GM21526 (cell line): ENCODE results near the gene CACNG8.
"Not testable (repeated sequence)": the region's sequence is repeated elsewhere in the genome, so short reads cannot be mapped to it uniquely, and the experiment has no call there.

ENCODE experiments used
- ATAC-seq: cut with Tn5 transposase; IDR thresholded peaks from one replicate; pipeline ENCODE4 v1.9.1; 2021; ENCODE audit warnings: moderate library complexity; ENCODE audit not compliant: unreplicated experiment, low FRiP score

Gene CACNG8

DNA sequence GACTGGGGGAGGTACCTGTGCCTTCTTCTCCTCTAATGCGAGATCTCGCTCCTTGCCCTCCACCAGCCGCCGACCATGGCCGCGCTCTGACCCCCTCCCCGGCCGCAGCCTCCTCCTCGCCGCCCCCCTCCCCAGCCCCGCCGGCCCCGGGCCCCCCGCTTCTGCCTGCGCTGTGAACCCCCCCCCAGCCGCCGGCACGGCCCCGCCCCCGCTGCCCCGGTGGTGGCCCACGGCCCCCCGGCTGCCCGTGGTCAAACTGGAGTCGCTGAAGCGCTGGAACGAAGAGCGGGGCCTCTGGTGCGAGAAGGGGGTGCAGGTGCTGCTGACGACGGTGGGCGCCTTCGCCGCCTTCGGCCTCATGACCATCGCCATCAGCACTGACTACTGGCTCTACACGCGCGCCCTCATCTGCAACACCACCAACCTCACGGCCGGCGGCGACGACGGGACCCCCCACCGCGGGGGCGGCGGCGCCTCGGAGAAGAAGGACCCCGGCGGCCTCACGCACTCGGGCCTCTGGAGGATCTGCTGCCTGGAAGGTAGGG lies at the start of gene CACNG8:
Gene CACNG8, plus strand, starts transcription at position 51 of the 545 bp plus-strand sequence.
- no peak for ATAC-seq

DNA sequence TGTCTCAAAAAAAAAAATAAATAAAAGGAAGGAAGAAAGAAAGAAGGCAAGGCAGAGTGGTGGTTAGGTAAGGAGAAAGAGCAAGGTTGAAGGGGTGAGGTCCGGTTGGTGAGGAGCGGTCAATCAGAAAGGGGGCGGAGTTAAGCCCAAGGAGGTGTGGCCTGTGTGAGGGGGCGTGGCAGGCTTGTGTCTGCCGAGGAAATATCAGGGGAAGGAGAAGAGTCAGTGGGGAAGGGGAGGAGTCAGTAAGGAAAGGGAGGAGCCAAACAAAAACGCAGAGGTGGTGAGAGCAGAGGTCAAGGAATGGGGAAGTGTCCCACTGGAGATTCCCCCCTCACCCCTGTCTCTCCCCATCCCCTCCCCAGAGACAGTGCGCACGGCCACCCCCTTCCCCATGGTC lies 47.7 kb upstream of the CACNG8 start:
- no peak for ATAC-seq

DNA sequence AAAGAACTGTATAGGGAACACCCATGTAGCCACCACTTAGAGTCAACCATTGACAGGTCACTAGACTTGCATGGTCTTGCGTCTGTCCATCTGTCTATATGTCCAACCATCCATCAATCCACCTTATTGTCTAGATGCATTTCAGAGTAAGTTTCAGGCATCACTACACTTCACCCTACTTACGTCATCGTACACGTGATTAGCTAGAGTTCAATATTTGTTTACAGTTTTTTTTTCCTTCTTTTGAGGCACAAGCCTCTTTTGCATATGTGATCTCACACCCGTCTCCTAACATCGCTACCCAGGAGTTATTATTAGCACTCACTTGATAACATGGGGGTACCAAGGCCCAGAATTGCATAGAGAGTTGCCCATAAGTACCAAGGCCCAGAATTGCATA lies 46.7 kb upstream of the CACNG8 start:
- no peak for ATAC-seq

DNA sequence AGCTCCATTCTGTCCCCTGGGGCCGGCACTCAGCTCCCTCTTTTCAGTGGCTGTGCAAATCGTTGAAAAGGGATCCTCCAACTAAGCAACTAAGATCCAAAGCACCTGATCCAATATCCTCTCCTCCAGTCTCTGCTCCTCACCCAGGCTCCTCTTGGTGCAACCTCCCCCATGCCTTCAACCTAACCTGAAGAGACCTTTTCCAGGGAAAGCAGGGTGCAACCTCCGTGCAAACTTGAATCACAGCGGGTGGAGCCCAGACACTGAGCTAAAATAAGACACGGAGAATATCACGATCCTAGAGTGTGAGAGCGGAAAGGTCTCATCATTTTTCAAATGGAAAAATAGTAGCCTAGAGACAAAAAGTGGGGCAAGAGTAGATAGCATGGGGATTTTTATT lies 45.4 kb upstream of the CACNG8 start:
- no peak for ATAC-seq

DNA sequence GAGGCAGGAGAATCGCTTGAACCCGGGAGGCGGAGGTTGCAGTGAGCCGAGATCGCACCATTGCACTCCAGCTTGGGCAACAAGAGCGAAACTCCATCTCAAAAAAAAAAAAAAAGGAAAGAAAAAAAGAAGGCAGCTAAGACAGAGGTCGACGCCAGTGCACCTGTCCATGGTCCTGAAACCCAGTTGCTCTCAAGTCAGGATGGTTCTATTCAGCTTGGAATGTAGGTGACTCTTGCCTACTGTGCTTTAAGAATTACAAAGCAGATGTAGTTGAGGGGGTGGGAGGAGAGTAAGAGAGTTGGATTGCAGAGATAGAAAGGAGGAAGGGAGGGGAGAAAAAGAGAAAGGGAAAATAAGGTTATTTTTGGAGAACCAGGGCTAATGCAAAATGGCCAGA lies 35.0 kb upstream of the CACNG8 start:
- ATAC-seq, result no peak

DNA sequence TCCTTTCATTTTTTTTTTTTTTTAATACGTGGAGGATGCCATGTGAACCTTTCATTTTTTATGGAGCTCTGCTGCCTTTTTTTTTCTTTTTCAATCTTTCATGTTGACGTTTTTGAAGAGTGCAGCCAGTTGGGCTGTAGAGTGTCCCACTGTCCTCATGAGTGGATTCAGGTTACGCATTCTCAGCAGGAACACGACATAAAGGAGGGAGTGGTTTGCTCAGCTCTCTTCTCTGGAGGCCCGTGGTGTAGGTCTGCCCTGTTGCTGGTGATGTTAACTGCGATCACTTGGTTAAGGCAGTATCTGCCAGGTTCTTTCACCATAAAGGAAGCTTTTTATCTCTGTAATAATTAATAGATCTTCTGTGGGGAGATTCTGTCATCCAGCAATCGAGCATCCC lies 26.7 kb upstream of the CACNG8 start:
- ATAC-seq, result no peak

DNA sequence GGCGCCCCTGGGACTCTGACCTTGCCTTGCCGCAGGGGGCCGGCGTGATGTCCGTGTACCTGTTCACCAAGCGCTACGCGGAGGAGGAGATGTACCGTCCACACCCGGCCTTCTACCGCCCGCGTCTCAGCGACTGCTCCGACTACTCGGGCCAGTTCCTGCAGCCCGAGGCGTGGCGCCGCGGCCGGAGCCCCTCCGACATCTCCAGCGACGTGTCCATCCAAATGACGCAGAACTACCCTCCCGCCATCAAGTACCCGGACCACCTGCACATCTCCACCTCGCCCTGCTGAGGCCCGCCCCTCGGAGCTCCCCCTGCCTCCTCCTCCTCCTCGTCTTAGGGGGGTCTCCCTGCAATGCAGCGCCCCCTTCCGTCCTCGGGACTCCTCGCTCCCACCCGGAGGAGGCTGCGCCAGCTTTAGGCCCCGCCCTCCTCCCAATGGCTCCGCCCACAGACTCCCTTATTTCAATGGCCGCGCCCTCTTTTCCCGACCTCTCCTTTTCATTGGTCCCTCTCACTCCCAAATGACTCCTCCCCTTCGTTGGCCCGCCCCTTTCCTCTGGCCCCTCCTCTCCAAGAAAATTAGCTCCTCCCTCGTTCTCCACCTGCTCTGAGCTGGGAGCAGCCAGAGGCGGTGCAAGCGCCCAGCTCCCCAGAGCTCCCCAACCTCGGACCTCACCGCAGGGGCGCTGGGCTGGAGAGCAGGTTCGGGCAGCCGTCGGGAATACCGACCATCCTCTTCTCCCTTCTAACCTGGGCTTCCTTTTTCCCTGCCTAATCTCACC lies 20.5 kb upstream of the CACNG8 start:
- ATAC-seq, result no peak

DNA sequence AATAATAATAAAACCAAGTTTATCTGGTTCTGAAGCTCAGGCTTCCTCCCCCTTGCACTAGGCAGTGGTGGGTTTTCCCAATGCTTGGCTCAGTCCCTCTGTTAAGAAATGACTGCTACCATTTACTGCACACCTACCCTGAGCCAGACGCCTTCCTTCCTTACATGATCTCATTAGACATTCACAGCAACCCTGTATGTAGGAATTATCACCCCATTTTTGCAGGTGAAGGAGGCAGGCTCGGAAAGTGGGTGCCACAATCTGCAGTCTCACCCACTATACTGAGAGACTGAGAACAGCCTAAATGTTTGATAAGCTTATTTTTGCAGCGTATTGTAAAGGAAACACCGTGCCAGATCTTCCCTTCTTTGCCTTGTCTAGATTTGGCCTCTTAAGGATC lies 18.3 kb upstream of the CACNG8 start:
- no peak for ATAC-seq

DNA sequence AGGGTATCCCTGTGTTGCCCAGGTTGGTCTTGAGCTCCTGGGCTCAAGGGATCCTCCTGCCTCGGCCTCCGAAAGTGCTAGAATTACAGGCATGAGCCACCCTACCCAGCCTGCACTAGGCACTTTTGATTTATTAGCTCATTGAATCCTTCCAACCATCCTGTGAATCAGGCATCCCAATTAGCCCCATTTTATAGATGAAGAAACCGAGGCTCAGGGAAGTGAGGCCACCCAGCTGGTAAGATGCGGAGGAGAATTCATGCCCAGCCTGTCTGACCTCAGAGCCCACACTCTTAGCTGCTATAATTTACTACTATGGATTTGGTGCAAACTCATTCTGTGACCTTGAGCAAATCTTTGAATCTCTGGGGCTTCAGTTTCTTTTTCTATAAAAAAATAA lies 17.8 kb upstream of the CACNG8 start:
- ATAC-seq, result no peak

DNA sequence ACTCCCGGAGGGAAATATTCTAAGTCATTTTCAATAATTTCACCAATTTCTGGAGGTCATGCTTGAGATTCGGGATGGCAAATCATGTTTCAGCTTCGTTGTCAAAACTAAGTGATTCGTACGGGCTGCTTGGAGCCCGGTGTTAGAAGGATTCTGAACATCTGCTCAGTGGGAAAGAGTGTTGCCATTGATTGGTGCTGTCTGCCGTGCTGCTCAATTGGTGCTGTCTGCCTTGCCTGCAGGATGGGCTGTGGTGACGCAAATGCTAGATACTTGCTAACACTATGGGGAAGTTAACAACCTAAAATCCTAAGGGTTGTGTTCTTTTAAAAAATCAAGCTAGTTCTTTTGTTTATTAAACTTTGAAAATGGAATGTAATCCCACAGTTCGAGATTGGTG lies 17.3 kb upstream of the CACNG8 start:
- no peak for ATAC-seq

DNA sequence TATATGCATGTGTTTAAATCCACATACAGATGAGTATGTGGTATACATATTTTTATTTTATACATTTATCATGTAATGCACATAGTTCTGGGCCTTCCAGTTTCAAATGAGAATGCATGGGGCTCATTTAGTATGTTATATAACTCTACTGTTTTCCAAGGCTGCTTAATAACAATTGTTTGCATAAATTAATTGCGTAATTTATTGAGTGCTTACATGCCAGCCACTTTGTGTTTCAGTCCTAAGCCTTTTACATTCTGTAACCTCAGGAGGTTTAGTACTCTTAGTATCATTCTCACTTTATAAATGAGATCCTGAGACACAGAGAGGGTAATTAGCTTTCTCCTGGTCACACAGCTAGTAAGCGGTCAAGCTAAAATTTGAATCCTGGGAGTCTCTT lies 16.7 kb upstream of the CACNG8 start:
- no peak for ATAC-seq

DNA sequence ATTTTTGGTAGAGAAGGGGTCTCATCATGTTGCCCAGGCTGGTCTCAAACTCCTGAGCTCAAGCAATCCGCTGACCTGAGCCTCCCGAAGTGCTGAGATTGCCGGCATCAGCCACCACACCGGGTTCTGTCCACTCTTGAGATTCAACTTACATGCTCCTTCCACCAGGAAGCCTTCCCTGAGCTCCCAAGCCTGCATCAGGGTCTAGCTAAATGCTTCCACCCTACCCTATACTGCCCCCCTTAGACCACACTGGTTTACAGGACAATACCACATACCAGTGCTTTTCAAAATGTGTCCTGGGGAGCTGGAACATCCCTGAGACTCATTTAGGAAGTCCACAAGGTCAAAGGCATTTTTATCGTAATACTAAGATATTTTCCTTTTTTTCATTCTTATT lies 15.1 kb upstream of the CACNG8 start:
- no peak for ATAC-seq

DNA sequence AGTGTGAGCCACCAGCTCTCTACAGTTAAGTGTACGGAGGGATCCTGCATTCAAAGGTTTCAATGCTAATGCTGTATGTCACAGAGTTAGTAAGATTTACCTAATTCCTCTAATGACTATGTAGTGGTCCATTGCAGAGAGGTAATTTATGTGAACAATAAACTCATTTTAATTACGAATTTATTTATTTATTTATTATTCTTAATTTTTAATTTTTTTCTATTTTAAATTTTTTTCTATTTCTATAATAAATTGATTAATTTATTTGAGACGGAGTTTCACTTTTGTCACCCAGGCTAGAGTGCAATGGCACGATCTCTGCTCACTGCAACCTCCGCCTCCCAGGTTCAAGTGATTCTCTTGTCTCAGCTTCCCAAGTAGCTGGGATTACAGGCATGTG lies 14.1 kb upstream of the CACNG8 start:
- not testable (repeated sequence) for ATAC-seq

DNA sequence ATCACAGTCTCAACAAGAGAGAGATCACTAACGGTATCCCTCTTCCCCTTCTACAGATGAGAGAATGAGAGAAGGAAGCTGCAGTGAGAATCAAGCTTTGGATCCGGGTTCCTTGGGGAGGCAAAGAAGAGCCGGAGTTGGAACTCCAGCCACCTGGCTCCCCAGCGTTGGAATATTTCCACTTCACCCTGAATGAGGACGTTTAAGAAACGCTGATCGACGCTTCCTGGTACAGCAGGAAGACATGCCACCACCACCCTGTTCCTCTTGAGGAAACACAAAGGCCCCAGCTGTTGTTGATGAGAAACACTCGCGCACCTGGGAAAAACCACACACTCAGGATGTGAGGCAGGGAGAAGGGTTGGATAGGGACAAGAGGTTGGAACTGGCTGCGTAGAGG lies 11.3 kb upstream of the CACNG8 start:
- no peak for ATAC-seq

DNA sequence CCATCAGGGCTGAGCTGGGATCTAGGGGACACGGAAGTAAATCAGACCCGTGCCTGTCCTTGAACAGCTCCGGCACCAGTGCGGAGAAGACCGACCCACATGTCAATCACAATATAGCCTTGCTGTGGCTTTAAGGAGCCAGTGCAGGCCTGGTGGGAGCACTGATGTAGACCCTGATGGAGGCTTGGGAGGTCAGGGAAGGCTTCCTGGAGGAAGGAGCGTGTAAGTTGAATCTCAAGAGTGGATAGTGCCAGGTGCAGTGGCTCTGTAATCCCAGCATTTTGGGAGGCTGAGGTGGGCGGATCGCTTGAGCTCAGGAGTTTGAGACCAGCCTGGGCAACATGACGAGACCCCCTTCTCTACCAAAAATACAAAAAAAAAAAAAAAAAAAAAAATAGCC lies 10.8 kb upstream of the CACNG8 start:
- no peak for ATAC-seq

DNA sequence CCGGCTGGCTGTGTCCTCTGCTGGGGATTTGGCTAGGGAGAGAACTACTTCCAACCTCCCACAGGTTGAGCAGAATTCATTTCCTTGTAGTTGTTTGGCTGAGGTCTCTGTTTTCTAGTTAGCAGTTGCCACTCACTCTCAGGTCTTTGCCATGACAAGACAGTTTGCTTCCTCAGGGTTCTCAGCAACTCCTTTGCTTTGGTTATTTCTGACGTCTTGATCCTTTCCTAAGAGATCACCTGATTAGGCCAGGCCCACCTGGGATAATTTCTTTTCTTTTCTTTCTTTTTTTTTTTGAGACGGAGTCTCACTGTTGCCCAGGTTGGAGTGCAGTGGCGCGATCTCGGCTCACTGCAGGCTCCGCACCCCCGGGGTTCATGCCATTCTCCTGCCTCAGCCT lies 9.4 kb upstream of the CACNG8 start:
- no peak for ATAC-seq

DNA sequence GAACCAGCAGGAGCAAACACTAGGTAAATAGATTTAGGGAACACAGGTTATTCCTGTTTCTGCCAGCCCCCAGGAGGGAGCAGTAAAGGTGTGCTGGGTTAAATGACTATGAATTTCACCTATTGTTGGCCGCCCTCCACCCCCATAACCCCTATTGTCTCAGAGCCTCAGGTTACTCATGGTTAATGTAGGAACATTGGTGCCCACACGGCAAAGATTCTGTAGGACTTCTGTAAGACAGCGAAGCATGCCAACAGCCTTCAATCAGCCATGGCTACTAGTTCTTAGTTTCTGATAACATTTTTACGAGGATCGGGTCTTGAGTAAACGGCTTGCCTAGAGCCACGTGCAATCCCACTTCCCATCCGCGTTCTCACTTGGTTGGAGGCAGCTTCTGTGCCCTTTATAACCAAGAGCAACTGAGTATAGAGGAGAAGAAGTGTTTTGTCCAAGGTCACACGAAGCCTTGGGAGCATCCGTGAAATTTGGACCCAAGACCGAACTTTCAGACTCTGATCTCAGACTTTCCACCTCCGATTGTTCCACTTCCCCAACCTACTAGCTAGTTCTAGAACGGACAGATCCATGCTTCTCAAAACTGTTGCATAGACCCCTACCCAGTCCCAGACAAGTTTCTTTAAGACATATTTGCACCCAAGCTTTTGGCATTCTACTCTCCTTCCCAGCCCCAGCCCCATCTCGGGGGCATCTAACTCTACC lies 5.1 kb upstream of the CACNG8 start:
- no peak for ATAC-seq

DNA sequence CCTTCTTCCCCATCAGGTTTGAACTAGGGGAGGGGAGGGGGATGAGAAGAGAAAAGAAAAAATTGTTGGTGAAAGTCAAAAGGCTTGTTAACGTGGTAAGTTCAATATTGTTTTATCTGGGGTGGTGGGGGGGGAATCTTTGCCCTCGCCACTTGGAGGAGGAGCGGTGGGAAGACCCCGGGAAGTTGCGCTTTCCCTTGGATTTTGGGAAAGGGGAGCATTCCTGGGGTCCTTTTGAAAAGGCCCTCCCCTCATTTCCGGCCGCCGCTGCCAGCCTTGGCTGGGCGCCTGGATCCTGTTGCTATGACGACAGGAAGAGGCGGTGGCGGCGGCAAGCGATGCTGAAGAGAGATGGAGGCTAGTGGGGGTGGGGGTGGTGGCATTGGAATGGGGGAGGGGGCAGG lies 4.6 kb upstream of the CACNG8 start:
- no peak for ATAC-seq

DNA sequence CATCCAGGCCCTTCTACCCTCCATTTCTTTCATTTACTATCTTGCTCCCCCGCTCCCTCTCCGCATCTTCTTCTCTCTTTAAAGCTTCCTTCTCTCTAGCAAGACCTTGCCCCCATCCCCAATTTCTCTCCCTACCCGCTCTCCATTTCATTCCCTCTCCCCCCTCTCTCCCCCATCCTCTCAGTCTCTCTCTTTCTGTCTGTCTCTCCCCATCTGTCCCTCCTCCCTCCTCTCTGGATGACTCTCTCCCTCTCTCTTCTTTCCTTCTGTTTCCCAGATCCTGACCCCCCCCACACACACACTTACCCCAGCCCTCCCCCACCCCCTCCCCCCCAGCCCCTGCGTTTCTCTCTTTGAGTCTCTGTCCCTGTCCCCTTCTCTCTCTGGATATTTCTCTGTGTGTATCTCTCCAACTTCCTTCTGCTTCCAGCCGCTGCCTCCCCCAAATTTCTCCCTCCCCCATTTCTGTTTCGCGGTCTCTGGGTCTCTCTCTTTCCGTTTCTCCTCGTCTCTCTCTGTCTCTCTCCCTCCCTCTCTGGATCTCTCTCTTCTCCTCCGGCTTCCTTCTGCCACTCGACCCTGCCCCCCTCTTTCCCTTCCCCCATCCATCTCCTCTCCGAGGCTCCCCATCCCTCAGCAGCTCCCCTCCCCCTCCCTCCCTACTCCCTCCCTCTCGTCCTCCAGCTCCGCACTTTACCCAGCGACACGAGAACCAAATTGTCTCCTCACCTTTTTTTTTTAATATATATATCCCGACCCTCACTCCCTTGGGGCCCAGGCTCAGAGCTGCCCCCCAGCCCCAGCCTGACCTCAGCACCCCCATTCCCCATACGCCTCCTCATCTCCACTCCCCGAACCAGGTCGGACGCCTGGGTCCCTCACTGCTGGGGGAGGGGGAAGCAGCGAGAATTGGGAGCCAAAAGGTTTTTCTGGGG lies 3.6 kb upstream of the CACNG8 start:
- no peak for ATAC-seq

DNA sequence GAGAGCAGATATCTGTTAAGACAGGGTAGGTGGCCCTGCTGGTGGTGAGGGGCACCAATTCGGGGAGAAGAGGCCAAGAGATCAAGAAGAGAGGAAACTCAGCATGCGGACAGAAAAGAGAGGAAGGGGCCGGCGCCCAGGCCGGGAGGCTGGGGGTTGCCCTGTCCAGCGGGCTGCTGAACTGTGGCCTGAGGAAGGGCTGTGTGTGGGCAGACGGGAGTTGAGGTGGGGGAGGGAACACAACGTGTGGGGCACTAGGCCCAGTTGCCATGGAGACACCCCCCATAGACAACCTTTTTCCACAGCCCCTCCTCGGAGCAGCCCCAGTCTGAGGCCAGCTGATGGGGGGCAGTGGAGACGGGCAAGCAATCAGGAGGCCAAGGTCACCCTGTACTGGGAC lies 2.5 kb upstream of the CACNG8 start:
- ATAC-seq, result no peak

DNA sequence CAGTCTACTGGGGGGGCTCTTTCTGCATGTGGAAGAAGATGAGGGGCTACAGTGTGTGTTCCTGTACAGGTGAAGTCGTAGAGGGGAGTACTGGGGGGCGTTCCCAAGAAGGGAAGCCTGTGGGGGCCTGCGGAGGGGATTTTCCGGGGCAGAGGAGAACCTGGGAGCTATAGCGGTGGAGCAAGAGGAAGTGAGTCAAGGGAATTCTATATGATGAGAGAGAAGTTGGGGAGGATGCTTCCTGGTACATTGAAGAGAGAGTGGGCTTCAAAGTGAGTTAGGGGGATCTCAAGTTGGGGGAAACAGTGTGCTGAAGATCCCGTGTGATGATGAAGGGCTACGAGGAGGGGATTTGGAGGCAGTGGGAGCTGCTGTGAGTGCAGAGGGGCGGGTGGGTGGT lies 1.9 kb upstream of the CACNG8 start:
- no peak for ATAC-seq
